Measurements from ENCODE around the gene ADM2.

The ADM2 gene

GRCh38 chr22:50489363-50490243 lies 8.3 kb downstream of the ADM2 start:
- H3K14ac ChIP-seq (ENCODE audit: low read length in 2 of 2), result no peak overlapping the region
- peaks cover 0 to 39% of the 10 kb centered on the region in 2 experiments for H3K27me3 ChIP-seq (ENCODE audit: control insufficient read depth in 1 of 2, insufficient read depth in 1 of 2, low read length in 2 of 2)
- no peak overlapping the region for H3K4me2 ChIP-seq (ENCODE audit: low read length, poor library complexity, severe bottlenecking)
- no peak overlapping the region for H2BK12ac ChIP-seq (ENCODE audit: low read length in 2 of 2)
- H3K9ac ChIP-seq (ENCODE audit: low read length), result no peak overlapping the region
- peaks cover 0 to 4% of the 10 kb centered on the region in 2 experiments for H3K36me3 ChIP-seq (ENCODE audit: control insufficient read depth in 1 of 2, insufficient read depth in 2 of 2, low read depth in 1 of 2, low read length in 2 of 2)
- H3K4me1 ChIP-seq (ENCODE audit: control insufficient read depth, insufficient read depth, low read depth, low read length), result peaks cover 22% of the 10 kb centered on the region
- no peak overlapping the region for H3K23ac ChIP-seq (ENCODE audit: low read length in 2 of 2)
- H3K79me1 ChIP-seq (replicated peaks; ENCODE audit: low read length, poor library complexity, severe bottlenecking), result no peaks in the 10 kb centered on the region
- no peak overlapping the region for H3K18ac ChIP-seq (ENCODE audit: low read depth in 1 of 2, low read length in 2 of 2)
- no peak overlapping the region for H3K27ac ChIP-seq (ENCODE audit: low read length, poor library complexity, severe bottlenecking)
- no peak for DNase-seq
- 90% methylated on average over 31 of the region's 31 CpGs for WGBS
- no peak overlapping the region for H2BK120ac ChIP-seq (ENCODE audit: low read depth, low read length)
- H3K4ac ChIP-seq (ENCODE audit: low read depth in 1 of 2, low read length in 2 of 2), result no peak overlapping the region
- H2AK5ac ChIP-seq (ENCODE audit: low read length, severe bottlenecking), result no peak overlapping the region
- H2AFZ ChIP-seq (ENCODE audit: low read depth, low read length), result no peak overlapping the region
- no peak overlapping the region for H2BK5ac ChIP-seq (ENCODE audit: low read depth, low read length, poor library complexity, severe bottlenecking)
- H4K8ac ChIP-seq (ENCODE audit: low read length), result no peak overlapping the region
- H4K91ac ChIP-seq (ENCODE audit: low read length), result no peak overlapping the region
- no peak overlapping the region for H2BK15ac ChIP-seq (ENCODE audit: low read depth, poor library complexity, severe bottlenecking)
- H3K4me3 ChIP-seq (ENCODE audit: insufficient read depth in 1 of 2, low read depth in 1 of 2, low read length in 2 of 2), result peak overlapping the region in 1 of 2 experiments; percentile 7
- H3K9me3 ChIP-seq (ENCODE audit: control insufficient read depth, low read length), result no peaks in the 10 kb centered on the region

DNA sequence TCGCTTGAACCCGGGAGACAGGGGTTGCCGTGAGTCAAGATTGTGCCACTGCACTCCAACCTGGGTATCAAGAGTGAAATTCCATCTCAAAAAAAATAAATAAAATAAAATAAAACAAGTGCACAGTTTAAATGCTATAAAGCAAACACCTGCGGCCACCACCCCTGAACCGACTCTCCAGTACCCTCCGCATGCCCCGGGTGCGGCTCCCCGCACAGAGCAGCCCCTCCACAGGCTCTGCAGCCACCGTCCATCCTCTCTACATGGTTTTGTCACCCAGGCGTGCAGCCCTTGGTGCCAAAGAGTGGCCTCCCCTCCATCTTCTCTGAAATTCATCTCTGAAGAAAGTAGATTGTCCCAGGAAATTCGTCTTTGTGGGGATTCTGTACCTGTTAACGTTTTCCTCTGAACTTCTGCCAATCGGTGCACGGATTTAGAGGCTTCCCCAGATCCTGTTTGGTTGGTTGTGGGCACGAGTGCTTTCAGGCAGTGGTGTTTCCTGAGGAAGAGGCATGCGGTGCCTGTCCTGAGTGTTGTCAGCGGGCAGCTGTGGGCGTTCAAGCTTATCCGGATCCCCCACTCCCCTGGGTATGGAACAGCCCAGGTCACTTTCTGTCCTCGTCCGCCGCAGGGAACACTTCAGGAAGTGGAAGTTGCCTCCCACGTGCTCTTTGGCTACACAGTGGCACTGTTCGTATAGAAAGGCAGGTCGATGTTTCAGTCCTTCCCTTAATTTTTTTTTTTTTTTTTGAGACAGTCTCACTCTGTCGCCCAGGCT lies 9.4 kb downstream of the ADM2 start:
- Histone ChIP-seq H3K18ac (ENCODE audit: low read depth in 1 of 2, low read length in 2 of 2) (no peak overlapping the region), H3K27me3 (ENCODE audit: control insufficient read depth in 1 of 2, insufficient read depth in 1 of 2, low read length in 2 of 2) (peaks cover 0 to 34% of the 10 kb centered on the region in 2 experiments), H2AK5ac (ENCODE audit: low read length, severe bottlenecking) (no peak overlapping the region), H4K91ac (ENCODE audit: low read length) (no peak overlapping the region), H3K9me3 (ENCODE audit: control insufficient read depth, low read length) (no peaks in the 10 kb centered on the region), H3K4me1 (ENCODE audit: control insufficient read depth, insufficient read depth, low read depth, low read length) (peaks cover 18% of the 10 kb centered on the region), H3K36me3 (ENCODE audit: control insufficient read depth in 1 of 2, insufficient read depth in 2 of 2, low read depth in 1 of 2, low read length in 2 of 2) (peaks cover 0 to 4% of the 10 kb centered on the region in 2 experiments), H3K14ac (ENCODE audit: low read length in 2 of 2) (no peak overlapping the region), H2BK12ac (ENCODE audit: low read length in 2 of 2) (no peak overlapping the region), H2BK5ac (ENCODE audit: low read depth, low read length, poor library complexity, severe bottlenecking) (no peak overlapping the region), H3K4me3 (ENCODE audit: insufficient read depth in 1 of 2, low read depth in 1 of 2, low read length in 2 of 2) (no peak overlapping the region), H2BK120ac (ENCODE audit: low read depth, low read length) (no peak overlapping the region), H3K23ac (ENCODE audit: low read length in 2 of 2) (no peak overlapping the region), H2AFZ (ENCODE audit: low read depth, low read length) (no peak overlapping the region), H3K4ac (ENCODE audit: low read depth in 1 of 2, low read length in 2 of 2) (no peak overlapping the region), H4K8ac (ENCODE audit: low read length) (no peak overlapping the region), H3K27ac (ENCODE audit: low read length, poor library complexity, severe bottlenecking) (no peak overlapping the region), H2BK15ac (ENCODE audit: low read depth, poor library complexity, severe bottlenecking) (no peak overlapping the region), H3K79me1 (replicated peaks; ENCODE audit: low read length, poor library complexity, severe bottlenecking) (no peaks in the 10 kb centered on the region), H3K4me2 (ENCODE audit: low read length, poor library complexity, severe bottlenecking) (no peak overlapping the region), H3K9ac (ENCODE audit: low read length) (no peak overlapping the region)
- WGBS, result 85% methylated on average over 27 of the region's 27 CpGs
- DNase-seq, result no peak

DNA sequence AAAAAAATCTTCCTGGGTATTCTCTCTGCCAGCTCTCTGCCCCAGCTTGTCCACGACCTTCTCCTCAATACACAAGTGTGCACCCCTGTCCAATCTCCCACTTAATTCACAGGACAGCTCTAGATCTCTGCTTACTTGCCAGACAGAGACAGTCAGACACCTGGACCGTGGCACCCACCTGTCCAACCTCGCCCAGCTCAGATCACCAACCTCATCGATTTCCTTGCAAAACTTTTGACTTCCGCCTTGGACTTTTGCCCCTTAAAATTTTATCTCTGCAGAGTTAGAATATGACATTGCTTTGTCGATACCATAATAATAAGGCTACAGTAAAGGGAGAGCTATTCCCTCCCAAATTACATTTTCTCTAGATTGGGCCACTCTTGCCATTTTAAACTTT lies 15.8 kb downstream of the ADM2 start:
- Histone ChIP-seq H2AK5ac (ENCODE audit: low read length, severe bottlenecking) (no peak overlapping the region), H2AFZ (ENCODE audit: low read depth, low read length) (no peak overlapping the region), H3K9me3 (ENCODE audit: control insufficient read depth, low read length) (no peaks in the 10 kb centered on the region), H3K14ac (ENCODE audit: low read length in 2 of 2) (no peak overlapping the region), H3K4me1 (ENCODE audit: control insufficient read depth, insufficient read depth, low read depth, low read length) (peaks cover 3% of the 10 kb centered on the region), H3K4ac (ENCODE audit: low read depth in 1 of 2, low read length in 2 of 2) (no peak overlapping the region), H2BK12ac (ENCODE audit: low read length in 2 of 2) (no peak overlapping the region), H3K18ac (ENCODE audit: low read depth in 1 of 2, low read length in 2 of 2) (no peak overlapping the region), H3K23ac (ENCODE audit: low read length in 2 of 2) (no peak overlapping the region), H2BK15ac (ENCODE audit: low read depth, poor library complexity, severe bottlenecking) (no peak overlapping the region), H4K91ac (ENCODE audit: low read length) (no peak overlapping the region), H3K36me3 (ENCODE audit: control insufficient read depth in 1 of 2, insufficient read depth in 2 of 2, low read depth in 1 of 2, low read length in 2 of 2) (peaks cover 3 to 11% of the 10 kb centered on the region in 2 experiments), H3K4me3 (ENCODE audit: insufficient read depth in 1 of 2, low read depth in 1 of 2, low read length in 2 of 2) (no peak overlapping the region), H3K79me1 (replicated peaks; ENCODE audit: low read length, poor library complexity, severe bottlenecking) (no peaks in the 10 kb centered on the region), H3K27me3 (ENCODE audit: control insufficient read depth in 1 of 2, insufficient read depth in 1 of 2, low read length in 2 of 2) (peaks cover 0 to 3% of the 10 kb centered on the region in 2 experiments), H3K9ac (ENCODE audit: low read length) (no peak overlapping the region), H3K4me2 (ENCODE audit: low read length, poor library complexity, severe bottlenecking) (no peak overlapping the region), H3K27ac (ENCODE audit: low read length, poor library complexity, severe bottlenecking) (no peak overlapping the region), H2BK5ac (ENCODE audit: low read depth, low read length, poor library complexity, severe bottlenecking) (no peak overlapping the region), H4K8ac (ENCODE audit: low read length) (no peak overlapping the region), H2BK120ac (ENCODE audit: low read depth, low read length) (no peak overlapping the region)
- WGBS, result 86% methylated on average over 6 of the region's 6 CpGs
- DNase-seq, result no peak

- Histone ChIP-seq H2AK5ac (ENCODE audit: low read length, severe bottlenecking) (no peak overlapping the region), H3K14ac (ENCODE audit: low read length in 2 of 2) (no peak overlapping the region), H2BK15ac (ENCODE audit: low read depth, poor library complexity, severe bottlenecking) (peak overlapping the region; percentile 7), H4K8ac (ENCODE audit: low read length) (no peak overlapping the region), H2BK5ac (ENCODE audit: low read depth, low read length, poor library complexity, severe bottlenecking) (no peak overlapping the region), H2BK120ac (ENCODE audit: low read depth, low read length) (no peak overlapping the region), H3K79me1 (replicated peaks; ENCODE audit: low read length, poor library complexity, severe bottlenecking) (peaks cover 6% of the 10 kb centered on the region), H3K27me3 (ENCODE audit: control insufficient read depth in 1 of 2, insufficient read depth in 1 of 2, low read length in 2 of 2) (peaks cover 0 to 3% of the 10 kb centered on the region in 2 experiments), H3K18ac (ENCODE audit: low read depth in 1 of 2, low read length in 2 of 2) (no peak overlapping the region), H3K9me3 (ENCODE audit: control insufficient read depth, low read length) (no peaks in the 10 kb centered on the region), H2BK12ac (ENCODE audit: low read length in 2 of 2) (no peak overlapping the region), H4K91ac (ENCODE audit: low read length) (no peak overlapping the region), H3K4me1 (ENCODE audit: control insufficient read depth, insufficient read depth, low read depth, low read length) (peaks cover 3% of the 10 kb centered on the region), H3K4me3 (ENCODE audit: insufficient read depth in 1 of 2, low read depth in 1 of 2, low read length in 2 of 2) (peak overlapping the region in 1 of 2 experiments; percentile 46), H3K4me2 (ENCODE audit: low read length, poor library complexity, severe bottlenecking) (no peak overlapping the region), H3K23ac (ENCODE audit: low read length in 2 of 2) (no peak overlapping the region), H2AFZ (ENCODE audit: low read depth, low read length) (no peak overlapping the region), H3K9ac (ENCODE audit: low read length) (no peak overlapping the region), H3K4ac (ENCODE audit: low read depth in 1 of 2, low read length in 2 of 2) (no peak overlapping the region), H3K36me3 (ENCODE audit: control insufficient read depth in 1 of 2, insufficient read depth in 2 of 2, low read depth in 1 of 2, low read length in 2 of 2) (peaks cover 16 to 24% of the 10 kb centered on the region in 2 experiments), H3K27ac (ENCODE audit: low read length, poor library complexity, severe bottlenecking) (no peak overlapping the region)
- peak; percentile 56 for DNase-seq
- WGBS, result 22% methylated on average over 9 of the region's 13 CpGs
These were observed 17.1 kb downstream of the ADM2 start for GRCh38 chr22:50498322-50498890.

Measured in mesenchymal stem cell (in vitro differentiated cells and primary cell).